ENCODE results near the gene LGR6. TPM values are rescaled to one million over a fixed set of nuclear protein-coding genes. Genes with fewer than 3 reads are reported as not detected.

LGR6 gene
- total RNA-seq, 1 experiment from 2014 or later = 0.26 TPM

- intact Hi-C loops (cut with micrococcal nuclease) = no loop called here
- Histone ChIP-seq H3F3A (ENCODE audit: low read length, unreplicated experiment) (no peaks in the 10 kb centered on the region), H3K27ac (ENCODE audit: low read length) (no peak overlapping the region), H3K79me2 (ENCODE audit: low read length) (no peaks in the 10 kb centered on the region), H3K4me1 (ENCODE audit: insufficient read depth, low read length) (no peaks in the 10 kb centered on the region), H3K9me3 (ENCODE audit: low read length) (no peaks in the 10 kb centered on the region), H3K4me3 (ENCODE audit: low read length) (no peak overlapping the region), H3K36me3 (ENCODE audit: low read depth, low read length) (no peaks in the 10 kb centered on the region), H3K27me3 (ENCODE audit: low read length) (no peaks in the 10 kb centered on the region), H4K20me1 (ENCODE audit: low read length) (no peaks in the 10 kb centered on the region), H2AFZ (ENCODE audit: low read length) (no peak overlapping the region), H3K9me2 (replicated peaks; ENCODE audit: low read length) (no peaks in the 10 kb centered on the region), H3K9ac (ENCODE audit: low read length) (no peak overlapping the region), H3K4me2 (ENCODE audit: low read length) (no peak overlapping the region)
- BruUV-seq (replicated peaks) = no TSS peak
- DNase-seq (no peak), ATAC-seq (no peak)
- ChIA-PET CTCF (interaction anchor here (0.8 kb wide), 1 partner anchor 28 kb away, joined by 3 read pairs; no protein-coding TSS in a partner anchor), POLR2A (ENCODE audit: unreplicated experiment) (no interaction called here)
- TF ChIP-seq EZH2phosphoT487 (IDR thresholded peaks at IDR 0.05; ENCODE audit: borderline replicate concordance, low read length) = no peak
- TF ChIP-seq, protein P1, sequence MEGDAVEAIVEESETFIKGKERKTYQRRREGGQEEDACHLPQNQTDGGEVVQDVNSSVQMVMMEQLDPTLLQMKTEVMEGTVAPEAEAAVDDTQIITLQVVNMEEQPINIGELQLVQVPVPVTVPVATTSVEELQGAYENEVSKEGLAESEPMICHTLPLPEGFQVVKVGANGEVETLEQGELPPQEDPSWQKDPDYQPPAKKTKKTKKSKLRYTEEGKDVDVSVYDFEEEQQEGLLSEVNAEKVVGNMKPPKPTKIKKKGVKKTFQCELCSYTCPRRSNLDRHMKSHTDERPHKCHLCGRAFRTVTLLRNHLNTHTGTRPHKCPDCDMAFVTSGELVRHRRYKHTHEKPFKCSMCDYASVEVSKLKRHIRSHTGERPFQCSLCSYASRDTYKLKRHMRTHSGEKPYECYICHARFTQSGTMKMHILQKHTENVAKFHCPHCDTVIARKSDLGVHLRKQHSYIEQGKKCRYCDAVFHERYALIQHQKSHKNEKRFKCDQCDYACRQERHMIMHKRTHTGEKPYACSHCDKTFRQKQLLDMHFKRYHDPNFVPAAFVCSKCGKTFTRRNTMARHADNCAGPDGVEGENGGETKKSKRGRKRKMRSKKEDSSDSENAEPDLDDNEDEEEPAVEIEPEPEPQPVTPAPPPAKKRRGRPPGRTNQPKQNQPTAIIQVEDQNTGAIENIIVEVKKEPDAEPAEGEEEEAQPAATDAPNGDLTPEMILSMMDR (conservative IDR thresholded peaks at IDR 0.05; ENCODE audit: low read depth, low read length) = no peak
- no peak for TF ChIP-seq EZH2 (IDR thresholded peaks at IDR 0.05; ENCODE audit: low read length, unreplicated experiment)
Observed at GRCh38 chr1:202157945-202158344, 35.7 kb upstream of the LGR6 start.

GRCh38 chr1:202158810-202159533, 34.6 kb upstream of the LGR6 start:
- Histone ChIP-seq H3K4me2 (ENCODE audit: low read length) (no peak overlapping the region), H3K36me3 (ENCODE audit: low read depth, low read length) (no peaks in the 10 kb centered on the region), H4K20me1 (ENCODE audit: low read length) (no peaks in the 10 kb centered on the region), H3K9me2 (replicated peaks; ENCODE audit: low read length) (no peaks in the 10 kb centered on the region), H3F3A (ENCODE audit: low read length, unreplicated experiment) (no peaks in the 10 kb centered on the region), H3K9me3 (ENCODE audit: low read length) (no peaks in the 10 kb centered on the region), H3K4me1 (ENCODE audit: insufficient read depth, low read length) (no peaks in the 10 kb centered on the region), H3K27me3 (ENCODE audit: low read length) (no peaks in the 10 kb centered on the region), H3K27ac (ENCODE audit: low read length) (no peak overlapping the region), H3K4me3 (ENCODE audit: low read length) (no peak overlapping the region), H2AFZ (ENCODE audit: low read length) (no peak overlapping the region), H3K9ac (ENCODE audit: low read length) (no peak overlapping the region), H3K79me2 (ENCODE audit: low read length) (no peaks in the 10 kb centered on the region)
- intact Hi-C loops (cut with micrococcal nuclease) = no loop called here
- DNase-seq (no peak), ATAC-seq (no peak)
- ChIA-PET POLR2A (ENCODE audit: unreplicated experiment) (no interaction called here), CTCF (no interaction called here)
- no TSS peak for BruUV-seq (replicated peaks)
- TF ChIP-seq EZH2phosphoT487 (IDR thresholded peaks at IDR 0.05; ENCODE audit: borderline replicate concordance, low read length) = no peak
- TF ChIP-seq, protein P1 (conservative IDR thresholded peaks at IDR 0.05; ENCODE audit: low read depth, low read length) = no peak
- TF ChIP-seq EZH2 (IDR thresholded peaks at IDR 0.05; ENCODE audit: low read length, unreplicated experiment) = no peak

Data from PC-3 (cell line).